Stromal cell of bone marrow (primary cell): ENCODE results near the gene CEP192.
"Not testable (repeated sequence)": the region's sequence is repeated elsewhere in the genome, so short reads cannot be mapped to it uniquely, and the experiment has no call there.

Experiments
- DNase-seq: peaks from one replicate; pipeline ENCODE4 v3.0.0-alpha.2; 2012; ENCODE audit warnings: low read depth

Gene CEP192

GRCh38 chr18:13035249-13035914 lies 44.2 kb downstream of the CEP192 start:
- DNase-seq = no peak

- DNase-seq = no peak
Measured at GRCh38 chr18:13036622-13037320, 45.6 kb downstream of the CEP192 start.

GRCh38 chr18:13039806-13040205 lies 48.6 kb downstream of the CEP192 start:
- no peak for DNase-seq

GRCh38 chr18:13043066-13043465 lies 51.9 kb downstream of the CEP192 start:
- no peak for DNase-seq

- no peak for DNase-seq
Measured at GRCh38 chr18:13048061-13048595, 57.0 kb downstream of the CEP192 start.

- no peak for DNase-seq
Measured at GRCh38 chr18:13051159-13051558, 60.0 kb downstream of the CEP192 start.

GRCh38 chr18:13051950-13052349 lies 60.8 kb downstream of the CEP192 start:
- no peak for DNase-seq

- DNase-seq = no peak
Measured at GRCh38 chr18:13054336-13054735, 63.2 kb downstream of the CEP192 start.

- no peak for DNase-seq
Measured at GRCh38 chr18:13061630-13062189, 70.5 kb downstream of the CEP192 start.

- no peak for DNase-seq
Measured at GRCh38 chr18:13067124-13067523, 76.0 kb downstream of the CEP192 start.

GRCh38 chr18:13067966-13068365 lies 76.8 kb downstream of the CEP192 start:
- no peak for DNase-seq

GRCh38 chr18:13070460-13070859 lies 79.3 kb downstream of the CEP192 start:
- DNase-seq = no peak

- DNase-seq = no peak
Measured at GRCh38 chr18:13076886-13077285, 85.7 kb downstream of the CEP192 start.

GRCh38 chr18:13077473-13077872 lies 86.3 kb downstream of the CEP192 start:
- no peak for DNase-seq

GRCh38 chr18:13078065-13078464 lies 86.9 kb downstream of the CEP192 start:
- not testable (repeated sequence) for DNase-seq

GRCh38 chr18:13086906-13087305 lies 95.7 kb downstream of the CEP192 start:
- no peak for DNase-seq

GRCh38 chr18:13095466-13095865 lies 104.3 kb downstream of the CEP192 start:
- DNase-seq = no peak

GRCh38 chr18:13096232-13096631 lies 105.1 kb downstream of the CEP192 start:
- no peak for DNase-seq

GRCh38 chr18:13096719-13097118 lies 105.6 kb downstream of the CEP192 start:
- no peak for DNase-seq

- not testable (repeated sequence) for DNase-seq
Measured at GRCh38 chr18:13098104-13098503, 106.9 kb downstream of the CEP192 start.

- no peak for DNase-seq
Measured at GRCh38 chr18:13099113-13099512, 108.0 kb downstream of the CEP192 start.

GRCh38 chr18:13100942-13101658 lies 109.9 kb downstream of the CEP192 start:
- DNase-seq = no peak
